Suprapubic skin (tissue), 3 donors: ENCODE measurements around the gene IP6K2.

Experiments
- CTCF ChIP-seq, 2 donors: fragments of 200-600 bp in 1 of 2; fragments of 450-650 bp in 1 of 2; sonication (generic) in 1 of 2; IDR thresholded peaks; one replicate each; pipeline ENCODE4 v1.5.1; 2016 to 2019; ENCODE audit warnings: antibody characterized with exemption in 2 of 2, mild to moderate bottlenecking in 1 of 2, moderate library complexity in 1 of 2
- EP300 ChIP-seq: sonication (generic); formaldehyde crosslinking; IDR thresholded peaks from one replicate; pipeline ENCODE4 v1.6.1; 2017; ENCODE audit warnings: antibody characterized with exemption
- POLR2A ChIP-seq, 2 donors: fragments of 450-650 bp; IDR thresholded peaks; one replicate each; pipeline ENCODE4 v1.6.1; 2017; ENCODE audit warnings: antibody characterized with exemption in 2 of 2, mild to moderate bottlenecking in 2 of 2, moderate library complexity in 2 of 2

GRCh38 chr3:48650723-48651122 lies 66.3 kb downstream of the IP6K2 start:
- TF ChIP-seq CTCF (IDR thresholded peaks at IDR 0.05) (no peak), POLR2A (IDR thresholded peaks at IDR 0.05) (no peak), EP300 (no peak)
